Tibial nerve (tissue), 4 donors: ENCODE results near the gene CMTM8. TPM values are rescaled to one million over a fixed set of nuclear protein-coding genes. Genes with fewer than 3 reads are reported as not detected.

Experiments
- DNase-seq, 2 donors: peaks; one replicate each; pipeline ENCODE4 v3.0.0-alpha.2; 2019; ENCODE audit warnings: low spot score in 2 of 2
- H3K27ac ChIP-seq, 4 donors: fragments of 200-600 bp; sonication (generic) in 3 of 4; one replicate each; pipeline ENCODE4 v1.5.1; 2017 to 2019; ENCODE audit warnings: mild to moderate bottlenecking in 1 of 4
- H3K27me3 ChIP-seq, 2 donors: fragments of 200-600 bp; sonication (generic) in 1 of 2; one replicate each; pipeline versions ENCODE4 v1.5.1 to v1.6.0; 2017 to 2019
- H3K36me3 ChIP-seq, 3 donors: fragments of 200-600 bp; sonication (generic); one replicate each; pipeline ENCODE4 v1.5.1; 2018 to 2019
- H3K4me1 ChIP-seq, 4 donors: fragments of 200-600 bp; sonication (generic) in 3 of 4; one replicate each; pipeline ENCODE4 v1.5.1; 2017 to 2019
- H3K4me3 ChIP-seq, 4 donors: fragments of 200-600 bp; sonication (generic) in 3 of 4; one replicate each; pipeline ENCODE4 v1.5.1; 2017 to 2019; ENCODE audit warnings: mild to moderate bottlenecking in 1 of 4, moderate library complexity in 1 of 4
- H3K9me3 ChIP-seq, 4 donors: fragments of 200-600 bp; sonication (generic) in 3 of 4; one replicate each; pipeline ENCODE4 v1.5.1; 2017 to 2019
- EP300 ChIP-seq, 2 donors: sonication (generic); formaldehyde crosslinking; IDR thresholded peaks; one replicate each; pipeline ENCODE4 v1.6.1; 2017; ENCODE audit warnings: antibody characterized with exemption in 2 of 2, mild to moderate bottlenecking in 1 of 2
- POLR2A ChIP-seq, 2 donors: fragments of 450-650 bp; IDR thresholded peaks; one replicate each; pipeline ENCODE4 v1.6.1; 2017; ENCODE audit warnings: antibody characterized with exemption in 2 of 2, mild to moderate bottlenecking in 2 of 2, moderate library complexity in 2 of 2
- WGBS, 2 donors: methylation state at CpG; one replicate each; pipeline ENCODE4 v1.1.5; 2018; 5-methylcytosine and 5-hydroxymethylcytosine counted together
- total RNA-seq, 4 donors: library from RNA; depleted of rRNA; stranded (reverse); fragments of >200 nt; gene quantifications; one replicate each; pipeline ENCODE4 v1.1.0, GENCODE V29; 2016
- TF ChIP-seq, protein P1 (sequence below), 5 experiments: fragments of 200-600 bp in 3 of 5; fragments of 450-650 bp in 2 of 5; sonication (generic) in 3 of 5; IDR thresholded peaks; one replicate each; pipeline ENCODE4 v1.5.1; 2016 to 2019; ENCODE audit warnings: antibody characterized with exemption in 5 of 5, mild to moderate bottlenecking in 3 of 5, moderate library complexity in 2 of 5

Gene CMTM8
- total RNA-seq, 4 donors from 2014 or later: 2.9 to 8.4 (median 7.3) TPM

DNA sequence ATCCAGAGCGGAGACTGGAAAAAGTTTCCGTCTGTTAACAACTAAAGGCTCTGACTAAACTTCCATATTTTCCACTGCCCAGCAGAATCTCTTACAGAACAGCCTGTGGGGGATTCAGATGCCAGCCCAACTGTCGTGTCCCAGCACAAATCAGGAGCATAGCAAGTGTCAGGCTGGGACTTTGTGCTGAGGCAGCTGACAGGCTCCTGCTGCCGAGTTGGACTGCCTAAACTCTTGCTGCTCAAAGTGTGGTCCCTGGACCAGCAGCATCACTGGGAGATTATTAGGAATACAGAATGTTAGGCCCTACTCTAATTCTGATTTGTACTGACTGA lies 122.0 kb downstream of the CMTM8 start:
- Histone ChIP-seq H3K9me3 (no peaks in the 10 kb centered on the region), H3K27ac (no peak overlapping the region), H3K4me3 (no peak overlapping the region), H3K36me3 (no peaks in the 10 kb centered on the region), H3K27me3 (no peaks in the 10 kb centered on the region), H3K4me1 (no peaks in the 10 kb centered on the region)
- TF ChIP-seq EP300 (IDR thresholded peaks at IDR 0.05) (no peak), POLR2A (IDR thresholded peaks at IDR 0.05) (no peak)
- TF ChIP-seq, protein P1, sequence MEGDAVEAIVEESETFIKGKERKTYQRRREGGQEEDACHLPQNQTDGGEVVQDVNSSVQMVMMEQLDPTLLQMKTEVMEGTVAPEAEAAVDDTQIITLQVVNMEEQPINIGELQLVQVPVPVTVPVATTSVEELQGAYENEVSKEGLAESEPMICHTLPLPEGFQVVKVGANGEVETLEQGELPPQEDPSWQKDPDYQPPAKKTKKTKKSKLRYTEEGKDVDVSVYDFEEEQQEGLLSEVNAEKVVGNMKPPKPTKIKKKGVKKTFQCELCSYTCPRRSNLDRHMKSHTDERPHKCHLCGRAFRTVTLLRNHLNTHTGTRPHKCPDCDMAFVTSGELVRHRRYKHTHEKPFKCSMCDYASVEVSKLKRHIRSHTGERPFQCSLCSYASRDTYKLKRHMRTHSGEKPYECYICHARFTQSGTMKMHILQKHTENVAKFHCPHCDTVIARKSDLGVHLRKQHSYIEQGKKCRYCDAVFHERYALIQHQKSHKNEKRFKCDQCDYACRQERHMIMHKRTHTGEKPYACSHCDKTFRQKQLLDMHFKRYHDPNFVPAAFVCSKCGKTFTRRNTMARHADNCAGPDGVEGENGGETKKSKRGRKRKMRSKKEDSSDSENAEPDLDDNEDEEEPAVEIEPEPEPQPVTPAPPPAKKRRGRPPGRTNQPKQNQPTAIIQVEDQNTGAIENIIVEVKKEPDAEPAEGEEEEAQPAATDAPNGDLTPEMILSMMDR (IDR thresholded peaks at IDR 0.05): no peak
- no peak for DNase-seq
- 64 to 65% methylated on average over 4 of the region's 4 CpGs for WGBS, 2 donors

DNA sequence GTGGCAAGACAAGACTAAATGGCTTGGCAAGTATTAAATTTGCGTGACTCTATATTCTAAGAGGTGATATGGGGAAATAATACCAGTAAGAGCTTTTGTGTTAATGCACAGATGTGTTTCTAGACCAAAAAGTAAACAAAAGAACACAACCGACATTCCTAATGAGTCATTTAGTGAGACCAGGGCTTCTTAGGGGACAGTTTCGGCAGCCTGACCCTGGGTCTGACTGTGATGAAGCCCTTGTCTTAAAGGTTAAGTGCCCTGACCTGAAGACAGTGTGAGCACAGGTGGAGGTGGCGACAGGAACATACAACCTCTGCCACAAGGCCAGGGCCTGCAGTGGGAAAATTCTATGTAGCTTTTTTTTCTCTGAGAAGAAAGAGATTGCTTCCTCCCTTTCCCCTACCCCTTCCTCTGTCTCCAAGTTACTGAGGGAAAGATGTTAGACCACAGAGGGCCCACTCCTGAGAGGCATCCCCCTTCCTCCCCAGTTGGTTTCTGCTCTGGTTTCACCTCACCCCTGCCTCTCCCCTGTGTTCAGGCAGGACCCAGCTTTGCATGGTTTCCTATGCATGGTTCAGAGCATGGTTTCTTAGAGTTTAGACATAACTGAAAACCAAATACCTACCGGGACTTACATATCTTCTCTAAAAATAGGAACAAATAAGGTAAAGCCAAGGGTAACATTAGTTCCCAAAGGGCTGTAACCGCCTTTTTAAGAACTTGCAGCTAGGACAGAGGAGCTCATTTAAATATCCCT lies 128.3 kb downstream of the CMTM8 start:
- no peaks in the 10 kb centered on the region for H3K36me3 ChIP-seq
- H3K27me3 ChIP-seq: no peaks in the 10 kb centered on the region
- no peak overlapping the region for H3K4me3 ChIP-seq
- peaks cover 0 to 2% (median 0%) of the 10 kb centered on the region in 4 donors for H3K4me1 ChIP-seq
- WGBS, 2 donors: 81% methylated on average over 6 of the region's 6 CpGs
- H3K9me3 ChIP-seq: no peaks in the 10 kb centered on the region
- H3K27ac ChIP-seq: no peak overlapping the region
- DNase-seq: no peak
- TF ChIP-seq EP300 (IDR thresholded peaks at IDR 0.05) (no peak), POLR2A (IDR thresholded peaks at IDR 0.05) (no peak)
- TF ChIP-seq, protein P1 (IDR thresholded peaks at IDR 0.05): no peak

DNA sequence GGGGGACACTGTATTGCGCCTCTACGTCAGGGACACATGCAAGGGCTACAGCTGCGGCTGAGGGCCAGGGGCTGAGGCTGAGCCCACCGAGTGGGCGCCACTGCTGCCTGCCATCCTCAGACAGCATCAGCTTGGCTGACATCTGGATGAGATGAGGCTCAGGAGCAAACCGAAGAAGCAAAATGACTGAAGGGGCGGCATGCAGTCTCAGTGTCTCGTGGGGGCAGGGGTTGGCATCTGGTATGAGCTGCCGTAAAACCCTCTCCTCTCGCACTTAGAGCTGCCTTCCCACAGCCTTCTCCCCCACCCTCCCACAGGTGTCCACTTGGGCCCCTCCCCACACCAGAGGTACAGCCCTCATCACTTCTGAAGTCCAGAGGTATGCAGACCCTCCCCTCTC lies 129.0 kb downstream of the CMTM8 start:
- Histone ChIP-seq H3K4me3 (no peak overlapping the region), H3K4me1 (peaks cover 0 to 2% (median 0%) of the 10 kb centered on the region in 4 donors), H3K27ac (no peak overlapping the region), H3K27me3 (no peaks in the 10 kb centered on the region), H3K9me3 (no peaks in the 10 kb centered on the region), H3K36me3 (no peaks in the 10 kb centered on the region)
- TF ChIP-seq EP300 (IDR thresholded peaks at IDR 0.05) (no peak), POLR2A (IDR thresholded peaks at IDR 0.05) (no peak)
- TF ChIP-seq, protein P1 (IDR thresholded peaks at IDR 0.05): no peak
- WGBS, 2 donors: 94 to 97% methylated on average over 10 of the region's 10 CpGs
- no peak for DNase-seq

DNA sequence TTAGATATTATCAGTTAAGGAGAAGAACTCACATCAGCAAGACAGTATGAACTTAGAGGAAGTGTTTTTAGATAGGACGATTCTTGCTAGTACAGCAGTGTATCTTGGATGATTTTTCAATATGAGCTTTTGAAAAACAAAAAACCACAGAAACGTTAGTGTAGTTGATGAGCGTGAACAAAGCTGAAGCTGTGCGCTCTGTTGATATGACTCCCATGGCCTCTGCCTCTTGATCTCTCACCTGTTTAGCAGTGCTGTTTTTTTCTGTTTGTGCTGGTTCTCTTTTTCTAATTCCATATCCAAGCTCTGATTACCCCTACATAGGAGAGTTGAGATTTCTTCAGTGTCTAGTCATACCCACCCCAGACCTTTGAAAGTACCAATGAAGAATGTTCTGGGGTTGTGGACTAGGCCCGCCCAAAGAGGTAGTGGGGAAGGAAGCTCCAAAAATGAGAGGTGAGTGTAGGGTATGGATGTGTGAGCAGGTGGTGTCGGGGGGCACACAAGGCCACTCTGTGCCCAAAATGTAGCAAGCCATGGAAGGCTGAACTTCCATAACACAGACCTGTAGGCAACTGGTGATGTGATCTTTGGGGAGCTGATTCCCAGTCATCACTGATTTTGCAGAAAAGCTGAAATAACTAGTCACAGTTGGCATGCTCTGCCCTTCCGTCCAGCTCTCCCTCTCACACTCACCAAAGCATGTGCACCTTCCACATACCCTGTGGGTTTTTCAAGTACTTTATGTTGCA lies 133.2 kb downstream of the CMTM8 start:
- H3K4me1 ChIP-seq: peaks cover 0 to 8% (median 6%) of the 10 kb centered on the region in 4 donors
- 65 to 71% methylated on average over 7 of the region's 7 CpGs for WGBS, 2 donors
- no peak for TF ChIP-seq POLR2A (IDR thresholded peaks at IDR 0.05)
- TF ChIP-seq, protein P1 (IDR thresholded peaks at IDR 0.05): no peak
- TF ChIP-seq EP300 (IDR thresholded peaks at IDR 0.05): no peak
- H3K9me3 ChIP-seq: no peaks in the 10 kb centered on the region
- H3K4me3 ChIP-seq: no peak overlapping the region
- no peaks in the 10 kb centered on the region for H3K36me3 ChIP-seq
- no peak for DNase-seq
- H3K27ac ChIP-seq: no peak overlapping the region
- H3K27me3 ChIP-seq: no peaks in the 10 kb centered on the region

DNA sequence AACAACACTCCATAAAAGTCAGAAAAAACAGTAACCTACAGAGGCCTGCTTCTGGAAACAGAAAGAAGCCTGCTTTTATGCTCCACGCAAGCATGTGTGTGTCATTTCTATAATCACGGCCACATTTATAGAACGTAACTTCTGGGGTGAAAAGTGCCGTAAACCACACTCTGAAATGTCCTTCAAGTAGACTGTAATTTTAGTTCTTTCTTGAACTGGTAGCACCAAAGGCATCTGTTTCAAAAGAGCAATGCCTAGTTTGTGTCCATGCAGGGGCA lies 133.7 kb downstream of the CMTM8 start:
- Histone ChIP-seq H3K9me3 (no peaks in the 10 kb centered on the region), H3K27me3 (no peaks in the 10 kb centered on the region), H3K27ac (no peak overlapping the region), H3K4me3 (no peak overlapping the region), H3K4me1 (peaks cover 0 to 8% (median 6%) of the 10 kb centered on the region in 4 donors), H3K36me3 (no peaks in the 10 kb centered on the region)
- DNase-seq: no peak
- 81 to 84% methylated on average over 4 of the region's 4 CpGs for WGBS, 2 donors
- TF ChIP-seq, protein P1 (IDR thresholded peaks at IDR 0.05): no peak
- TF ChIP-seq POLR2A (IDR thresholded peaks at IDR 0.05) (no peak), EP300 (IDR thresholded peaks at IDR 0.05) (no peak)
